DND-41 (cell line): ENCODE data around the gene EHD3.
A peak's percentile ranks its signal among the peaks of the same experiment; 100 is the strongest.

ENCODE experiments used
- ATAC-seq: fragments of 200-7000 bp; cut with Tn5 transposase; 3 replicates; pipeline ENCODE4 v1.9.1; 2021; ENCODE audit warnings: low read depth; ENCODE audit not compliant: insufficient read depth
- DNase-seq: peaks from one replicate; pipeline ENCODE4 v3.0.0-alpha.2; 2020
- H2AFZ ChIP-seq: 2 replicates; pipeline ENCODE4 v1.6.0; 2012; ENCODE audit warnings: low read depth, low read length
- H3K27ac ChIP-seq: 2 replicates; pipeline ENCODE4 v1.5.1; 2012; ENCODE audit warnings: low read length, inconsistent platforms
- H3K27me3 ChIP-seq: fragments of 200-600 bp; sonication (generic); 2 replicates; pipeline ENCODE4 v1.6.0; 2012; ENCODE audit warnings: low read length, mild to moderate bottlenecking, inconsistent platforms; ENCODE audit not compliant: insufficient read depth, poor library complexity
- H3K36me3 ChIP-seq: 2 replicates; pipeline ENCODE4 v1.5.1; 2012; ENCODE audit warnings: low read length, inconsistent platforms; ENCODE audit not compliant: insufficient read depth
- H3K4me1 ChIP-seq: 2 replicates; pipeline ENCODE4 v1.5.1; 2012; ENCODE audit warnings: mild to moderate bottlenecking, low read length; ENCODE audit not compliant: insufficient read depth
- H3K4me2 ChIP-seq: 2 replicates; pipeline ENCODE4 v1.6.0; 2012; ENCODE audit warnings: mild to moderate bottlenecking, moderate library complexity, low read length, inconsistent platforms; ENCODE audit not compliant: insufficient read depth
- H3K4me3 ChIP-seq, 2 experiments: fragments of 200-600 bp in 1 of 2; shearing (Covaris generic) in 1 of 2; 2 replicates each; pipeline ENCODE4 v1.5.1; 2012 to 2016; ENCODE audit warnings: inconsistent platforms in 2 of 2, low read length in 2 of 2, mild to moderate bottlenecking in 2 of 2, low read depth in 1 of 2, moderate library complexity in 1 of 2
- H3K79me2 ChIP-seq: 2 replicates; pipeline ENCODE4 v1.6.0; 2012; ENCODE audit warnings: low read length, inconsistent platforms; ENCODE audit not compliant: insufficient read depth
- H3K9ac ChIP-seq: 2 replicates; pipeline ENCODE4 v1.6.0; 2012; ENCODE audit warnings: low read depth, mild to moderate bottlenecking, inconsistent platforms, low read length, moderate library complexity
- H3K9me3 ChIP-seq: 2 replicates; pipeline ENCODE4 v1.5.1; 2012; ENCODE audit warnings: low read length, moderate library complexity, mild to moderate bottlenecking, inconsistent platforms; ENCODE audit not compliant: insufficient read depth, severe bottlenecking
- H4K20me1 ChIP-seq: 2 replicates; pipeline ENCODE4 v1.6.0; 2012; ENCODE audit warnings: low read length; ENCODE audit not compliant: insufficient read depth
- EZH2 ChIP-seq: IDR thresholded peaks from 3 replicates; pipeline ENCODE4 v1.6.1; 2012; ENCODE audit warnings: borderline replicate concordance, low read depth, mild to moderate bottlenecking, moderate library complexity, low read length, inconsistent platforms; ENCODE audit not compliant: severe bottlenecking
- TF ChIP-seq, protein P1 (sequence below): IDR thresholded peaks from 2 replicates; pipeline ENCODE4 v1.5.1; 2012; ENCODE audit warnings: borderline replicate concordance, low read length, moderate library complexity, mild to moderate bottlenecking; ENCODE audit not compliant: poor library complexity, severe bottlenecking; ENCODE audit errors: extremely low read depth

Gene EHD3

DNA sequence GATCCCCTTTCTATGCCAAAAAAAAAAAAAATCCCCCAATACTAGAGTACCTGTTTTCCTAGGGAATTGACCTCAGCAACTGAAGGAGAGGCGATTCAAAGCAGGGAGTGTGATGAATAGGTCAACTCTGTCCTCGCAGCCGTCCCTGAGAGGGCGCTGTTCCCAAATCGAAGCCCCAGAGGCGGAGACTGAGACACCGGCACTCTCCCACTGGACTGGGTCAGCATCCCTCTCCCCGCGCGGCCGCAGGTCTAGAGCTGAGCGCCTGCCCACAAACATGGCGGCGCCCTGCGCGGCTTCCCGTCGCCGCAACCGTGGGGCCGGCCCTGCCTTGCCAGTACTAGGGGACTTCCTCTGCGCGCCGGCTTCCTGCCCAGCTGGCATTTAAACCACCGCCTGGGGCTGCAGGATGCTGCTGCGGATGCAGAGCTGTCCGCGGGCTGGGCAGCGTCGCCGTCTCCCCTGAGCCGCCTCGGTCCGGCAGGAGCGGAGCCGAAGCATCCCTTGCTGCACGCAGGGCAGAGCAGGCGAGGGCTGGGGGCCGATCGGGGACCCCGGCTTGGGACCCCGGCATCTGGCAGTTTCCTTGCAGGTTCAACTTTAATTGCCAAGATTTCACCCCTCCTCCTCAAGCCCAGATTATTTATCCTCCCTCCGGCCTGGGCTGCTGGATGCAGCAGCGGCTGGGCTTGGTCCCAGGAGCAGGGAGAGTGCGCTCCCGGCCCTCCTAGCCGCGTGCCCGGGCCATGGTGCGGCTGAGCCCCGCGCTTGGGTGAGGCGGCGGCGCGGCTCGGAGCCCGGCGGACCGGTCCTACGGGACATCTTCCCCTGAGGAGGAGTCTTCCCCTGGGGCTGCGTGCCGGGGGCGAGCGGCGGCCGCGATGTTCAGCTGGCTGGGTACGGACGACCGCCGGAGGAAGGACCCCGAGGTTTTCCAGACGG, at the start of gene EHD3:
EHD3 (plus strand) TSS at position 412 of the 942 bp plus-strand sequence; CDS start at position 882, 470 bp downstream.
- Histone ChIP-seq H2AFZ (peak within 1 kb of the TSS; percentile 93), H3K9me3 (no peaks in the 10 kb centered on the region), H3K4me1 (peaks cover 26% of the 10 kb centered on the region), H4K20me1 (no peaks in the 10 kb centered on the region), H3K27me3 (no peaks in the 10 kb centered on the region), H3K27ac (peak within 1 kb of the TSS; percentile 57), H3K9ac (peak within 1 kb of the TSS; percentile 53), H3K79me2 (no peaks in the 10 kb centered on the region), H3K4me3 (peak within 1 kb of the TSS; percentile 18 to 65; a peak in 3 of 4 replicates), H3K4me2 (peak within 1 kb of the TSS; percentile 81), H3K36me3 (no peaks in the 10 kb centered on the region)
- TF ChIP-seq, protein P1, sequence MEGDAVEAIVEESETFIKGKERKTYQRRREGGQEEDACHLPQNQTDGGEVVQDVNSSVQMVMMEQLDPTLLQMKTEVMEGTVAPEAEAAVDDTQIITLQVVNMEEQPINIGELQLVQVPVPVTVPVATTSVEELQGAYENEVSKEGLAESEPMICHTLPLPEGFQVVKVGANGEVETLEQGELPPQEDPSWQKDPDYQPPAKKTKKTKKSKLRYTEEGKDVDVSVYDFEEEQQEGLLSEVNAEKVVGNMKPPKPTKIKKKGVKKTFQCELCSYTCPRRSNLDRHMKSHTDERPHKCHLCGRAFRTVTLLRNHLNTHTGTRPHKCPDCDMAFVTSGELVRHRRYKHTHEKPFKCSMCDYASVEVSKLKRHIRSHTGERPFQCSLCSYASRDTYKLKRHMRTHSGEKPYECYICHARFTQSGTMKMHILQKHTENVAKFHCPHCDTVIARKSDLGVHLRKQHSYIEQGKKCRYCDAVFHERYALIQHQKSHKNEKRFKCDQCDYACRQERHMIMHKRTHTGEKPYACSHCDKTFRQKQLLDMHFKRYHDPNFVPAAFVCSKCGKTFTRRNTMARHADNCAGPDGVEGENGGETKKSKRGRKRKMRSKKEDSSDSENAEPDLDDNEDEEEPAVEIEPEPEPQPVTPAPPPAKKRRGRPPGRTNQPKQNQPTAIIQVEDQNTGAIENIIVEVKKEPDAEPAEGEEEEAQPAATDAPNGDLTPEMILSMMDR, result peak; percentile 49
- no peak for TF ChIP-seq EZH2
- ATAC-seq, result peak; percentile 100
- DNase-seq, result peak; percentile 86

DNA sequence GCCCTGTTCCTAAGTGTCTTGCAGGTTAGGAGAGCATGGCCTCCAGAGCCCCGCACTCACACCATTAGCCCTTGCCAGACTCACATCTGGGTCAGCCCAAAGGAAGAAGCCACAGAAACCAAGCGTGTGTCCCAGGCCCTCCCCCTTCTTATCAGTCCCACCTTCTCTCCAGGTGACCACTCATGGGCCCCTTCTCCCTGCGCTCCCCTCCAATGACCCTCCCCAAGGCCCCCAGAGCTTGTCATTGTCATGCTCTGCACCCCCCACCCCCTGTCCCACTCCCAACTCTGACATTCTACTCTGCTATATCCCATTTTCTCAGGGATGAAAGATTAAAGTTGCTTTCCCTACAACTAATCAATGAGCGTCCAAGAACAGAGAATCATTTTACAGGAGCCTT, 46.8 kb upstream of the EHD3 start:
- DNase-seq (no peak), ATAC-seq (no peak)
- Histone ChIP-seq H3K79me2 (no peaks in the 10 kb centered on the region), H3K27me3 (no peaks in the 10 kb centered on the region), H3K9ac (no peak overlapping the region), H3K4me2 (no peak overlapping the region), H4K20me1 (no peaks in the 10 kb centered on the region), H2AFZ (no peak overlapping the region), H3K9me3 (no peaks in the 10 kb centered on the region), H3K4me3 (no peak overlapping the region), H3K27ac (no peak overlapping the region), H3K4me1 (no peaks in the 10 kb centered on the region), H3K36me3 (no peaks in the 10 kb centered on the region)
- TF ChIP-seq, protein P1, result no peak
- no peak for TF ChIP-seq EZH2

DNA sequence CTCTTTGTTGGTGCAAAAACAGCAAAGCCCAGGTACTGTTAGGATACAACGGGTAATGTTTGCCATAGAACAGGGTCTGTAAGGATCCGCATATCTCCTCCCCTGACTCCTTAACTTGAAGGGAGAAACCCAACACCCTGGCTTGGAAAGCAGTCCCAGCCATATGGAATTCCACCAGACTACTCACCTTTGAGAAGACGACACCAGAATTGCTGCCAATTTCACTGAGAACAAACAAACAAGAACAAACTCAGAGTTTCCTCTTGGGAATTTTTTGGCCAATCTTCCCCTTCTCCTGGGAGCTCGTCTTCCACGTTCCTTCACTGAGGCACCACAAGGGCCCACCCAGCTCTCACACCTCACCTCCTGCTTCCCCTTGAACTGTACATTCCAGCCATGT, 45.8 kb upstream of the EHD3 start:
- no peaks in the 10 kb centered on the region for H3K79me2 ChIP-seq
- TF ChIP-seq, protein P1, result no peak
- TF ChIP-seq EZH2, result no peak
- no peaks in the 10 kb centered on the region for H3K9me3 ChIP-seq
- no peaks in the 10 kb centered on the region for H3K27me3 ChIP-seq
- H3K4me3 ChIP-seq, result no peak overlapping the region
- no peaks in the 10 kb centered on the region for H3K4me1 ChIP-seq
- ATAC-seq (no peak), DNase-seq (no peak)
- no peak overlapping the region for H3K4me2 ChIP-seq
- H2AFZ ChIP-seq, result no peak overlapping the region
- H4K20me1 ChIP-seq, result no peaks in the 10 kb centered on the region
- H3K36me3 ChIP-seq, result no peaks in the 10 kb centered on the region
- H3K27ac ChIP-seq, result no peak overlapping the region
- H3K9ac ChIP-seq, result no peak overlapping the region
